Skin of body (tissue), 2 donors: ENCODE data around the gene TEX30. TPM values are rescaled to one million over a fixed set of nuclear protein-coding genes. Genes with fewer than 3 reads are reported as not detected.

Experiments
- DNase-seq: peaks from one replicate; lab custom pipeline; 2025; lab: John Stamatoyannopoulos, UW
- total RNA-seq: library from RNA; depleted of rRNA; stranded (reverse); fragments of >200 nt; gene quantifications from one replicate; pipeline ENCODE4 v1.2.3, GENCODE V29; 2014

The TEX30 gene
- total RNA-seq, 1 donor from 2014 or later, result 11.1 TPM

DNA sequence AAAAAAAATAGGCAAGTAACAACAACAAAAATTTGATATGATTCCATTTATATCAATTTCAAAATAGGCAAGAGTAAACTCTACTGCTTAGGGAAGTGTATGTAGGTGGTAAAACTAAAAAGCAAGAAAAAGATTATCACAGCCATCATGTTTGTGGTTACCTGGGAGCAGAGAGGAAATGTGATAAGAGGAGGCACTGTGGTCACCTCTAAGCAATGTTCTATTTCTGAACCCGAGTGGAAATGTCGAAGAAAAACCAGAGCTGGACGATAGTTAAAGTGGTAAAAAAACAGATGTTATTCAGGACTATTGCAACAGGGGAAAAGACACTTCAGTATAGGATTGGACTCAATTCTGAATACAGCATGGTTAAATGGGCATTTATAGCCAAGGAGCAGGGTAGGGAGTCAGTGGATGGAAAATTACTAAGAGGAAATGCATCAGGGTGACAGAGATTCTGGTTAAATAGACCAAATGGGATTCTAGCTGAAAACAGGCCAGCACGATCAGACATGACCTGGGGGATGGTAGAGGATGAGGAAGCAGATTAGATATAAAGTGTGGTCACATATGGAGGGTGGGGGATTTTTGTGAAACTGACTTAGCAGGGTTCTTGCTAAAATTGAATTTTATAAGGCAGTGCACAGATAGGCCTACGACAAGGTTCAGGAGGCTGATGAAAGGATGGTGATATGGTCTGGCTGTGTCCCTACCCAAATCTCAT is 6.0 kb upstream of the TEX30 start:
- no peak for DNase-seq

DNA sequence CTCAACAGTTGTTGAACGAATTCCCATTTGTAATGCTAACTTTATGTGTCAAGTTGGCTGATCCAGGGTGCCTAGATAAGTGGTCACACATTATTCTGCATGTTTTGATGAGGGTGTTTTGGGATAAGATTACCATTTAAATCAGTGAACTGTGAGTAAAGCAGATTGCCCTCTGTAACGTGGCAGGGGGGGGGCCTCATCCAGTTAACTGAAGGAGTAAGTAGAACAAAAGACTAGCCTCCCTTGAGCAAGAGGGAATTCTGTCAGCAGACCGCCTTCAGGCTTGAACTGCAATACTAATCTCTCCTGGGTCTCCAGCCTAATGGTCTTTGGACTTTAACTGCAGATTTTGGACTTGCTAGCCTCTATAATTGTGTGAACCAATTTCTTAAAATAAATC is 4.2 kb upstream of the TEX30 start:
- no peak for DNase-seq

DNA sequence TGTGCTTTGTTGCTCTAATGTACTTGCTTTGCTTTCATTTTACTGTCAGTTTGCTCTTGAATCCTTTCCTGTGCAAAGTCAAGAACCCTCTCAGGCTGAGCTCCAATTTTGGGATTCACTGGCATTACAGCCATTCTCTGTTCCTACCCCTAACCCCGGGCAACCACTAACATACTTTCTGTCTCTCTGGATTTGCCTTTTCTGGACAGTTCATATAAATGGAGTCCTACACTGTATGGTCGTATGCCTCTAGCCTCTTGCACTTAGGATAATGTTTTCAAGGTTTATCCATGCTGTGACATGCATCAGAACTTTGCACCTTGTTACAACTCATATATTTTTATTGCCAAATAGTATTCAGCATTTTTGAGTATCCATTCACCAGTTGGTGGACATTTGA is 2.7 kb upstream of the TEX30 start:
- DNase-seq, result no peak

DNA sequence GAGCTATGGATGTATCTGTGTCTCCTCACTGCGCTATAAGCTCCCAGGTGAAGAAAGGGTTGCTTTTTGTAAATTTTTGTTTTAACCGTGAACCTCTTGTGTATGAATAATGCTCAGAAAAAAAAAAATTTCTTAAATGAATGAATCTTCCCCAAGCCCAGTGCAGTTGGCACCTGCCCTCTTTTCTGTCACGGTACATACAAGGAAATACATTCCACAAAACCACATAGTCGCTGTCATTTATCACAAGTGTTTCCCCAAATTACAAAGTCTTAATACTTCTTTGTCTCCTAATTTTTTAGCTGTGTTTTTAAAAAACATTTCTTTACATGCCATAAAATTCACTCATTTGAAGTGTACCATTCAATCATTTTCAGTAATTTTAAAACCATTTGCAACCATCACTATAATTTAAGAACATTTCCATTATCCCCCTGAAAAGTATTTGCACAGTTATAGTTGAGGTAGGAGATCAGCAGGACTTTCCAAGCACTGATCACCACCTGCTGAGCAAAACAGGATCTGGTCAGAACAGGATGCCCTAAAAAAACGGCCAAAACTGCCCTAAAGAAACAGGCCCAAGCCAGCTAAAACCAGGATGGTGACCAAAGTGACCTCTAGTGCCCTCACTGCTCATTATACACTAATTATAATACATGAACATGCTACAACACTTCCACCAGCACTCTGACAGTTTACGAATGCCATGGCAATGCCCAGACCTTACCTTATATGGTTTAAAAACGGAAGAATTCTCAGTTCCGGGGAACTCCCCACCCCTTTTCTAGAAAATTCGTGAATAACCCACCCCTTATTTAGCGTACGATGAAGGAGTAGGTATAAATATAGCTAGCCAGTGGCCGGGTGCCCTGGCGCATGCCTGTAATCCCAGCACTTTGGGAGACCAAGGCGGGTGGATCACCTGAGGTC is 1.3 kb upstream of the TEX30 start:
- no peak for DNase-seq

DNA sequence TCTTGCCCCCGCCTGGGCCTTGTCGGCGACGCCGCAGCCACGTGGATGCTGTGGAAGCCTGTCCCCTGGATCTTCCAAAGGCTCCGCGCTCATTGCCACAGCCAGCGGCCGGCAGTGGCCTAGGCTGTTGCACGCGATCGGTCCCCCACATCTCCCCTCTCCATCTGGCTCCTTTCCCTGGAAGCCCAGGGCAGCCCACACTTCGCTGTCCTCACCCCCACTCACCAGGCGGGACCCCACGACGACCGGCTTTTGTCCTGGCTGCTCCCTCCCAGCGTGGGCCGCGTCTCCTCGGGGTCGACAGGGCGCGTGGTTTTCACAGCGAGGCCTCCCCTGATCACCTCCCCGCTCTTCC is 605 bp upstream of the TEX30 start:
- DNase-seq, result no peak

DNA sequence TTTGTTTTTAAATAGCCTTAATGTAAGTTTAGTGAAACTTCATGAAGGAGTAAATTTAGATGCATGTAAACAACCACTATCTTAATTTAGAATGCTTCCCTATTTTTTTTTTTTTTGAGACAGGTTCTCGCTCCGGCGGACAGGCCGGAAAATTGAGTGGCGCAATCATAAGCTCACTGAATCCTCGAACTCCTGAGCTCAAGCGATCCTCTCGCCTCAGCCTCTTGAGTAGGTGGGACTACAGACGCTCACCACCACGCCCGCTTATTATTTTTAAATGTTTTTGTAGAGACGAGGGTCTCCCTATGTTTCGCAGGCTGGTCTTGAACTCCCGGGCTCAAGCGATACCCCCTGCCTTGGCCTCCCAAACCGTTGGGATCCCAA is 1.6 kb downstream of the TEX30 start:
- no peak for DNase-seq

DNA sequence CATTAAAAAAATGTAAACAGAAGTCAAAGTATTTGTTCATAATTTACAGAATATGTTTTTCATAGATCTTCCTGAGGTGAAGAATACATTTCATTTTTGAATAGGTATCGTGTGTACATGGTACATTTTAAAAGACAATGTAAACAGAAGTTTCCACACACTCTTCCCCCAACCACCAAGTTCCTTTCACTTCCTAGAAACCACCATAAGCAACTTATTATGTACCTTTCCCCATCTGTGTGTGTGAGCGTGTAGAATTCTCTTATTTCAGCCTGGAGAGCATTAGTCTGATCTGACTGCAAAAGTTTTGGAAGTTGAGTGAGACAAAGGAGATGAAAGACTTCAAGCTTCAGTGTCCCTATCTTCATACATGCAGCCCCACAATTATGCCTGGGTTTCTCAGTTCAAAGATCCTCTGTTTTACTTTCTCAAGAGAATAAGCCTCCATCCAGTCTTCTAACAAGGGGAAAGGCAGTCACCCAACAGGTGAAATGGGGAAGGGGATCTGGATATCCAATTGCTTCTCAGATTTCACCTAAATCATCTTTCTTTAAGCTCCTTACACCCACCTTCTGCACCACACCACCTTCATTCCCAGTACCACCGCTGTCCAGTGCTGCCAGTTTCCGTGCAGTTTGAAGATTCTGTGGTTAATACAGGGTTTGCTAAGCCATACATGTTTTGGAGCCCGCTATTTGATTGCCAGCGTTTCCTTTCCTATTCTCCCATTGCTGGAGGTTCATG is 2.1 kb downstream of the TEX30 start:
- no peak for DNase-seq

DNA sequence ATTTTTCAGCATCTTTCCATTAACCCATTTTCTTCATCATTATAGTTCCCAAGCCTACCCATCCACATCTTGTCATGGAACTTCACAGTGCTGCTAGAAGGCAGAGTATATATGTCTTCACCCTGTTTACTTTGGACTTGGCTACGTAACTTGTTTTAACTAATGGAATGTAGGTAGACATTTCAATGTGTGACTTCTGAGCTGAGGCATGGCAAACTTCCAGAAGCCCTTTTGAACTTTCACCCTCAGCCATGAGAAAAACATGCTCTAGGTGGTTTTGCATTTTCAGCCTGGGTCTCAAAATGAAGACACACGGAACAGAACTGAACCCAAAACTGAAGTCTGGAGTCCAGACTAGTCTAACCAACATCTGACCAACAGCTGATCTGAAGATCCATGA is 3.2 kb downstream of the TEX30 start:
- DNase-seq, result no peak

DNA sequence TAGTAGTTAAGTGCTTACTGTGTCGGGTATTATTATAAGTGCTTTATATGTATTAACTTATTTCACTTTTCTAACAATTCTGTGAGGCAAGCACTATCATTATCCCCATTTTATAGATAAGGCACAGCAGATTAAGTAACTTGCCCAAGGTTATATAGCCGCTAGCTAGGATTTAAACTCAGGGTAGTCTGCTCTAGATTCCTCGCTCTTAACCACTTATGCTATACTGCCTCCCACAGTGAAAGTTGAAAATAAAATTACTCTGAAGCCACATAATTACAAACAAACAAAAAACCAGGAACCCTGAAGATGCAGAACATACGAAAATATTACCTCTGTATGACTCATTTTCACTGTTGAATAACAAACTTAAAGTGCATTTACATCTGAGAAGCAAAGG is 3.9 kb downstream of the TEX30 start:
- DNase-seq, result no peak

DNA sequence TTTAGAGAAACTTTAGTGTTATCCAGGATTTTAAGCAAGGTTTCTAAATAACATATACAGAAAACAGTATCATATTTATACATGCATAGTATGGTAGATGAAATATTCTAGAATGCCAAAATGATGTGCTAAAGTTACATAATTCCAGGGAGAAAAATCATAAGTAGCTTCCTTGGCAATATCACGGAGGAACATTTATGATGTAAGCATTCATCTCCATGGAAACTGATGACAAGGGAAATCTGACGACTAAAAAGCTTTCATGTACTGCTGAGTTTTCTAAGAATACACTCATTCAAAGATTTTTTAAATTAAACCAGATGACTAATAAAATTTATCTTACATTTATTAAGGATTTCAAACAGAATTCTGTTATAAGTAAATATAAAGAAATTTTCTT is 4.7 kb downstream of the TEX30 start:
- DNase-seq, result peak; percentile 2

DNA sequence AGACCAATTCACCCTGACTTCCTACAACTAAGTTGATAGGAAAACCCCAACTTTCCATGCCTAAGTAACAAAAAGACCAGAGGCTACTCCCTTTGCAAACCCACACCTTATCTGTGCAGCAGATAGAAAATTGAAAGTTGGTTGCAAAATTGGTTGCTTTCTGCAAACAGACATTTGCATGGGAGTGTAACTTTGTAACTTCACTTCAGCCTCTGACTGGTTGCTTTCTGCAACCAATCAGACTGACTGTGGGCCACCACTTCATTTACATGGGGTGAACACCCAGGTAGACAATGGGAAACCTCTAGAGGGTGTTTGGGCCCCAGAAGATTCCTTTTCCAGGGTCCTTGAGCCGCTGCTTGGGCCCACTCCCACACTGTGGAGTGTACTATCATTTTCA is 9.8 kb downstream of the TEX30 start:
- DNase-seq, result no peak

DNA sequence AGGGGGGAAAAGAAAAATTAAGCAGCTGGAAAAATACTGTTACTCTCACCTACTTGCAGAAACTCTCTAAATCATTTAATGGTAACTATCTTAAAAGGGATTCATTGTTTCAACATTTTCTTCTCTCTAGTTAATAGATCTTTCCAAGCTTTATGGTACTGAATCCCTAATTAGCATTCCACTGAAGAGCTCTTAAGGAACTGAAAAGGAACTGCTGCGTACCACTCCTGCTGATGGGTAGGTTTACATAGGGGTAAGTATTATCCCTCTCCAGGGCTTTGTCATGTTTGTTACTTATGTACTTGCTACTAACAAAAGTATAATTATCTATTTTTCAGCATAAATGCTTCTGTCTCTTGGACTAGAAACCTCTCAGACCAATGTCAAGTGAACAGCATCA is 12.5 kb downstream of the TEX30 start:
- DNase-seq, result no peak

DNA sequence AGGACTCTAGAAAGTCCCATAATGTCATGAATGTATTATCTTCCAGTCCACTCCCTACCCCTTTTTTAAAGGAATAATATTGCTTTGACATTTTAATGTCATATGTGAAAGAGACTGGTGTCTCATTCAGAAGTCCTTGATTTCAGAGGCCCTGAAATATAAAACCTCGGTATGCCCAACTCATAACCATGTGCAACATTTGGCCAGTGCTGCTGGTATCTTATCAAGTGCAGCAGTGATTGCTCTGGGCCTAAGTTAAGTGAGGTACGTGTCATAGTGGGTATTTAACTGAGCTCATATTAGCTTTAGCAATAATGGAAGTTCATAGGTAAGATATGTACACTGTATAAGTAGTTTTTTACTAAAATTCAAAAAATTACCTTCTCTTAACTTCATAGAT is 14.7 kb downstream of the TEX30 start:
- no peak for DNase-seq

DNA sequence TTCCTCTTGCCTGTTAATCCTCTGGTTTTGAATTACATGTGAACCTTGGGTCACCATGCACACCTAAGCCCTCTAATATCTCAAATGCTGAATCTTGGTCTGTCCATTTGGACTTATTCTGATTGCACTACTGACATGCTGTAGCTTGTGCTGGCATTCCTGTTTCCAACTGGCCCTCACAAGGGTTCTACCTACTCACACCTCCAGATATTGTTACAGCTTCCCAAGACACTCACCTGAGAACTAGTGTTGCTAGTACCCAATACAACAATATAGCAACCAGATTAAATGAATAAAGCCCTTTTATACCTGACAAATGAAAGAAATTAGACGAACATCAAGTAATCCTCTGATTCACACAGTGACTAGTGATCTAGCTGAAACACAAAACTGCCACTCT is 16.6 kb downstream of the TEX30 start:
- DNase-seq, result no peak

DNA sequence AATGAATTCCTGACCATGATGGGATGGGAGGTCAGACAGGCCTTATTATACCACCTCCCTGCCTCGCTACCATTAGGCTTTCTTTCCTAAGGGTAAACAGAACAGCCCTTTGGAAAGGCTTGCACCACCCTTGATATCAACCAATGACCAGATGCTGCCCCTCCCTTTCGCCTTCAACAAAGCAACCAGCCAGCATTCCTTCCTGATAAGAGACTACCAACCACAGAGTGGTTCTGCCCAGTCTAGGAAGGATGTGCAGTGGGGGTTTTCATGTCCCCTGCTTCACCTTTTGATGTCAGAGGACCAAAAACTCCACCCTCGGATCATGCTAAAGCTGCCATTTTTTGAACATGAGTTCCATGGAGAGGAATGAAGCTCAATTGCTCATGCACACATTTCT is 21.7 kb downstream of the TEX30 start:
- no peak for DNase-seq

DNA sequence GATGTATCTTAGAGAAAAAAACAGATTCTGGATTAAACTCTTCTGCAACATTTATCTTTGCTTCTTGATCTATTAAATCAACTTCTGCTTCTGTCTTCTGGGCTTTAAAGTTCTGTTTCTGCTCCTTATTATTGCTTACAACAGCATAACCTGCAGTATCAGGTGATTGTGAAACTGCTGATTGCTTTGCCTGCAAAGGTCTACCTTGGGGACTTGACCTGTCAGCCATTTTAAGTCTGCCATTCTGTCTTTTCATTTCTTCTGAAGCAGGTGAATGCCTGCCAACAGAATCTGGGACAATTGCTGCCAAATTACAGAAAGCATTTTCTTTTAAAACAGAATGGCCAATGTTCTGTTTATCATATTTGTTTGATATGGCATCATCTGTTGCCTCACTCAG is 31.1 kb downstream of the TEX30 start:
- DNase-seq, result no peak

DNA sequence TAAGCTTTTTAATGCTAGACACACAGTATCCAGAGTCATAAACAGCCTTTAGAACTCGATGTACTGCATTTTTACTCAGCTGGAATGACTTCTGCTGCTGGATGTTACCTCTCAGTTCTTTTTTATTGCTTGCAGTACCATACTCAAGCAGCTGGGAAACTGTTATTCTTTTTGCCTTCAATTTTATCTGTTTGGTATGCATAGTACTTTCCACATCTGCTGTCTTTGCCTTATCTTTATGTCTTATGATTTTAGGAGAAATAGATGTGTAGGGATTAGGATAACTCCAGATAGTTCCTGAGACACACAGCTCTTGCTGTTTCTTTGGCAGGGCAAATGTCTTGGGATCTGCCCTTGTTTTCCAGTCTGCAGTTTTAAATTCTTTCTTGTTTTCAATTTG is 31.5 kb downstream of the TEX30 start:
- DNase-seq, result no peak

DNA sequence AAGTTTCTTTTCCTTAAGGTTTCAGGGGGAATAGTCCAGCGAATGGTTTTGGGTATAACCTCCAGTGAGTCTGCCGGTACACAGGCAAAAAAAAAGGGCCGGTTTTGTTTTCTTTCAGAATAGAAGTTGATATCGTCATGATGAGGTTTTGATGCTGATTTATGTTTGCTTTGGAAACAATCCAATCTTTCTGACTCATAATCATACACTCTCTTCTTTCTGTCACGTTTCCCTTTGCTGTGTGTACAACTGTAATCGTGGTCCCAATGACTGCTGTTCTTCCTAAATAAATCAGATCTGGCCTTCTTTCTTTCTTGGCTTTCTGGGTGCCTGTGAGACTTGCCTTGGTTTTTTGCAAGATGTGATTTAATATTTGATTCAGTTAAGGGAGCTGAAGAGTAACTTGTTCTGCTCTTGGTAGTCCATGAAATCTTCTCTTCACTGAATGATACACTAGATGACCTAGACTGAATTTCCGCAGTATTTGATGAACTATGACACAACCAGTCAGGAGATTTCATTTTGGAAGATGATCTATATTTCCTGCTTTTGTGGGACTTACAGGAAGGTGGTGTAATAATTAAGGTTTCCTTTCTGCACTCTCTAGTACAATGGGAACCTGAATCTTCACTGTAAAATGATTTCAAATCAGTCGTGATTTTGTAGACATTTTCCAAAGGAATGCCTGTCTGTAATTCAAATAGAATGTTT is 43.9 kb downstream of the TEX30 start:
- peak; percentile 17 for DNase-seq

DNA sequence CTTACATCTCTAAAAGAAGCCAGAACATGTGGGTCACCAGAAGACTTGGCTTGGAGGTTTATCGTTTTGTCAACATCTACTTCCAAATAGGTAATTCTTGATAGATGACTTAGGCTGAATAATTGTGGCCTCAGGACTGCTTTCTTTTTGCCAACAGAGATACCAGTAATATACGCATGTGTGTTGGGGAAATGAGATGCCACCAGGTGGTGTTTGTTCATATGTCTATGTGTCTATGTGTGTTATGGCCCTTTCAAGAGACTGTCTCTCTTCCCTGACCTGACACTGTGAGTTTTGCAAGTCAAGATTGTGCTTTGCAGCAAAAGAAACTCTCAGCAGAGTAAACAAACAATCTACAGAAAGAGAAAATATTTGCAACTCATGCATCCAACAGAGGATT is 47.2 kb downstream of the TEX30 start:
- no peak for DNase-seq

DNA sequence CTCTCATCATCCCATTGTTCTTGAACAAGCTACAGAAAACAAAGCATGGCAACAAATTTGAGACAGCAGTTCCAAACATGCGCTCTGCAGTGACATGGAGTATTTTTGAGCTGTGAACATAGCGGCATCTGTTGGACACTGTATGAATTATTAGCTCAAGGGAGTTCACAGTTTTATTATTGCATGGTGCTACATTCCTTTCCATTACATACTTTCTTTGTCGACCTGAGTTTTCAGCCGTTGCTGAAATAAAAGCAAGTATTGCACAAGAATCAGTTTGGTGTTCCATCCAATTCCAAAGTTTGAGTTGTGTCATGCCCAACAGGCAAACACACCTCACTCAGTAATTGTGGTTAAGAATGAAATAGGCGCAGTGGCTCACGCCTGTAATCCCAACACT is 48.7 kb downstream of the TEX30 start:
- peak; percentile 66 for DNase-seq

DNA sequence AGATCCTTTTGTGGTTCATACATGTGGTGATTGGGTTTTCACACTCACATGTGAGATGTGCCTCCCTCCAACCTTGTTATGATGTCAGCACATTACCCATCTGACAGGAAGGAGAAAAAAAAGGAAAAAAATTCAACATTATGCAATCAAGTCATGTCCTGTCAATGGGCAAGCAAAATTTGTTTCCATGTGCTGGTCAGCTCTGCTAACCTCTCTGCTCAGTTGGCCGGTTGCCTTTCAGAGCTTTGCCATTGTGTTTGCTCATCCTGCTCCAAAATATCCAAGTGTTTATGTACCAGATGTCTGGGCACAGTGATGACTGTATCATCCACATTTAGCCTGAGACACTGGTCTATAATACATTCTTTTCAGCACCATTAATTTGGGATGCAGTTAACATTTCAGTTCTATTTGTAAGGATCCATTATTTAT is 51.8 kb downstream of the TEX30 start:
- DNase-seq, result no peak

DNA sequence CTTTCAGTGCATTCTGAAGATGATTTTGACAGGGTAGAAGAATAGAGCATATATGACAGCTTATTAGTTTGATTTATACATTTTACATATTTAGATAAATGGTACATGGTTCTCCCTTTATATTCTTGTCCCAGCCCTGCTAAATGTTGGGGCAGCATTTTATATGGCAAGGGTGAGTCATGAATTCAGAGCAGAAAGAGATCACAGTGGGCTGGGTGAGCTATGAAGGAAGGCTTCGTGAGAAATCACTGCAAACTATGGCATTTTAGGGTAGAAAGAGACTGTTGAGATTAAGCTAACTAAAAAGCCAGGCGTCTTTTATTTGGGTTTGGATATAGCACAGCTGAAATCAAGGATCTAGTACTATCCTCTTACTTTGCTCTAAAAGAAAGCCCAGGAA is 54.8 kb downstream of the TEX30 start:
- no peak for DNase-seq
